ENCODE measurements around the gene PVALEF. TPM values are rescaled to one million over a fixed set of nuclear protein-coding genes. Genes with fewer than 3 reads are reported as not detected.
A peak's percentile ranks its signal among the peaks of the same experiment; 100 is the strongest.

The PVALEF gene
- not detected in 3 replicates for polyA plus RNA-seq
- not detected for polyA plus RNA-seq (2011; ENCODE audit: low read depth)
- not detected in 2 replicates for polyA plus RNA-seq (2011; cell fraction: cytosol; rRNA removed)
- not detected in 2 replicates for polyA plus RNA-seq (2011; cell fraction: nucleus; rRNA removed)
- not detected in 2 replicates for polyA plus RNA-seq (2012; ENCODE audit: low replicate concordance)
- not detected in 3 replicates for polyA minus RNA-seq
- not detected for polyA minus RNA-seq (2011; cell fraction: cytosol; rRNA and poly(A)+ RNA removed)
- polyA minus RNA-seq (2011; cell fraction: nucleus; rRNA and poly(A)+ RNA removed), result not detected in 2 replicates

GRCh38 chr17:81165246-81166032, at the start of gene PVALEF:
PVALEF (plus strand) TSS chr17:81165507; CDS start chr17:81181227, 15,720 bp downstream.
- no peaks in the 10 kb centered on the region for H3K79me2 ChIP-seq (ENCODE audit: control insufficient read depth, insufficient read depth, low read length)
- dilution Hi-C loops (cut with MboI; ENCODE audit: extremely low pct_ligation_motif_present, low sequenced_read_pairs), result no loop called here
- peak; percentile 80 for TF ChIP-seq EZH2 (IDR thresholded peaks at IDR 0.05; ENCODE audit: low read length)
- TF ChIP-seq CTCF (optimal IDR thresholded peaks at IDR 0.05 in 1 of 3, IDR thresholded peaks at IDR 0.05 in 1 of 3, conservative IDR thresholded peaks at IDR 0.05 in 1 of 3; ENCODE audit: extremely low read depth in 1 of 3, insufficient read depth in 2 of 3, low read length in 3 of 3), result no peak
- H3K4me2 ChIP-seq (ENCODE audit: control insufficient read depth, extremely low read depth, insufficient read depth, low read depth, low read length), result no peak within 1 kb of the TSS
- FAIRE-seq, result no peak
- no peak within 1 kb of the TSS for H3K4me3 ChIP-seq (ENCODE audit: control insufficient read depth in 2 of 3, extremely low read depth in 1 of 3, insufficient read depth in 2 of 3, low read depth in 1 of 3, low read length in 3 of 3)
- H3K9ac ChIP-seq (ENCODE audit: control insufficient read depth, extremely low read depth, insufficient read depth, low read length), result no peak within 1 kb of the TSS
- no peaks in the 10 kb centered on the region for H3K36me3 ChIP-seq (ENCODE audit: control insufficient read depth in 2 of 2, extremely low read depth in 1 of 2, insufficient read depth in 2 of 2, low read length in 2 of 2)
- H3K9me1 ChIP-seq (ENCODE audit: control insufficient read depth, extremely low read depth, insufficient read depth, low read length), result no peaks in the 10 kb centered on the region
- H3K27me3 ChIP-seq (ENCODE audit: control insufficient read depth, extremely low read depth, insufficient read depth, low read length), result peaks cover 42% of the 10 kb centered on the region
- H2AFZ ChIP-seq (ENCODE audit: control insufficient read depth, low read length), result no peak within 1 kb of the TSS
- peaks cover 2% of the 10 kb centered on the region for H4K20me1 ChIP-seq (ENCODE audit: control insufficient read depth, extremely low read depth, insufficient read depth, low read length)
- DNase-seq (ENCODE audit: low read depth, low spot score), result no peak
- no peaks in the 10 kb centered on the region for H3K4me1 ChIP-seq (ENCODE audit: control insufficient read depth, extremely low read depth, insufficient read depth, low read length)
- H3K9me3 ChIP-seq (ENCODE audit: control insufficient read depth, low read depth, low read length), result no peaks in the 10 kb centered on the region
- H3K27ac ChIP-seq (ENCODE audit: control insufficient read depth, insufficient read depth, low read length), result no peak within 1 kb of the TSS

GRCh38 chr17:81115749-81116464, 49.4 kb upstream of the PVALEF start:
- Histone ChIP-seq H3K27ac (ENCODE audit: control insufficient read depth, insufficient read depth, low read length) (no peak overlapping the region), H3K79me2 (ENCODE audit: control insufficient read depth, insufficient read depth, low read length) (no peaks in the 10 kb centered on the region), H2AFZ (ENCODE audit: control insufficient read depth, low read length) (no peak overlapping the region), H3K4me2 (ENCODE audit: control insufficient read depth, extremely low read depth, insufficient read depth, low read depth, low read length) (no peak overlapping the region), H3K36me3 (ENCODE audit: control insufficient read depth in 2 of 2, extremely low read depth in 1 of 2, insufficient read depth in 2 of 2, low read length in 2 of 2) (peaks cover 12 to 26% of the 10 kb centered on the region in 2 experiments), H4K20me1 (ENCODE audit: control insufficient read depth, extremely low read depth, insufficient read depth, low read length) (peaks cover 9% of the 10 kb centered on the region), H3K9me3 (ENCODE audit: control insufficient read depth, low read depth, low read length) (no peaks in the 10 kb centered on the region), H3K9me1 (ENCODE audit: control insufficient read depth, extremely low read depth, insufficient read depth, low read length) (no peaks in the 10 kb centered on the region), H3K4me3 (ENCODE audit: control insufficient read depth in 2 of 3, extremely low read depth in 1 of 3, insufficient read depth in 2 of 3, low read depth in 1 of 3, low read length in 3 of 3) (no peak overlapping the region), H3K27me3 (ENCODE audit: control insufficient read depth, extremely low read depth, insufficient read depth, low read length) (peaks cover 11% of the 10 kb centered on the region), H3K4me1 (ENCODE audit: control insufficient read depth, extremely low read depth, insufficient read depth, low read length) (peaks cover 12% of the 10 kb centered on the region), H3K9ac (ENCODE audit: control insufficient read depth, extremely low read depth, insufficient read depth, low read length) (no peak overlapping the region)
- dilution Hi-C loops (cut with MboI; ENCODE audit: extremely low pct_ligation_motif_present, low sequenced_read_pairs), result no loop called here
- no peak for DNase-seq (ENCODE audit: low read depth, low spot score)
- FAIRE-seq, result no peak
- TF ChIP-seq CTCF (optimal IDR thresholded peaks at IDR 0.05 in 1 of 3, IDR thresholded peaks at IDR 0.05 in 1 of 3, conservative IDR thresholded peaks at IDR 0.05 in 1 of 3; ENCODE audit: extremely low read depth in 1 of 3, insufficient read depth in 2 of 3, low read length in 3 of 3) (no peak), EZH2 (IDR thresholded peaks at IDR 0.05; ENCODE audit: low read length) (no peak)

Data from keratinocyte (primary cell).